ENCODE data around the gene CPSF4.

DNA sequence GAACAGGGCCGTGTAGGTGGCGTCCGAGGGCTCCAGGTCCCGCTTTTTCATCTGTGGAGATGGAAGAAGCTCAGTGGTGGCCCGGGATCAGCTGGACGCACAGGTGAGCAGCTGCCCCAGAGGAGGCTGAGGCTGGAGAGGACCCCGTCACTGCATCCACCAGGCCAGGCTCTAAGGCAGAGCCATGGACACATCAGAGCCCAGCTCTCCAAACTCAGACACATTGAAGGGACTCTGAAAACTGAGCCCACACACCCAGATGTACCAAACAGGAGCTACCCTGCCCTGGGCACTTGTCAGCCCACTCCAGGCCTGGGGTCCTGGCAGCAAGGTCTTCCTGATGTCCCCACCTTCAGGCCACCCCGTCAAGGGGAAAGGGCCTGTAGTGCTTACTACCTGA lies 9.0 kb upstream of the CPSF4 start:
- TF ChIP-seq, protein P1, sequence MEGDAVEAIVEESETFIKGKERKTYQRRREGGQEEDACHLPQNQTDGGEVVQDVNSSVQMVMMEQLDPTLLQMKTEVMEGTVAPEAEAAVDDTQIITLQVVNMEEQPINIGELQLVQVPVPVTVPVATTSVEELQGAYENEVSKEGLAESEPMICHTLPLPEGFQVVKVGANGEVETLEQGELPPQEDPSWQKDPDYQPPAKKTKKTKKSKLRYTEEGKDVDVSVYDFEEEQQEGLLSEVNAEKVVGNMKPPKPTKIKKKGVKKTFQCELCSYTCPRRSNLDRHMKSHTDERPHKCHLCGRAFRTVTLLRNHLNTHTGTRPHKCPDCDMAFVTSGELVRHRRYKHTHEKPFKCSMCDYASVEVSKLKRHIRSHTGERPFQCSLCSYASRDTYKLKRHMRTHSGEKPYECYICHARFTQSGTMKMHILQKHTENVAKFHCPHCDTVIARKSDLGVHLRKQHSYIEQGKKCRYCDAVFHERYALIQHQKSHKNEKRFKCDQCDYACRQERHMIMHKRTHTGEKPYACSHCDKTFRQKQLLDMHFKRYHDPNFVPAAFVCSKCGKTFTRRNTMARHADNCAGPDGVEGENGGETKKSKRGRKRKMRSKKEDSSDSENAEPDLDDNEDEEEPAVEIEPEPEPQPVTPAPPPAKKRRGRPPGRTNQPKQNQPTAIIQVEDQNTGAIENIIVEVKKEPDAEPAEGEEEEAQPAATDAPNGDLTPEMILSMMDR (IDR thresholded peaks at IDR 0.05), result no peak
- TF ChIP-seq POLR2A (IDR thresholded peaks at IDR 0.05), result no peak
- TF ChIP-seq EP300 (IDR thresholded peaks at IDR 0.05), result no peak

Measured in stomach (tissue), 4 donors.